ENCODE results near the gene UFD1. TPM values are rescaled to one million over a fixed set of nuclear protein-coding genes. Genes with fewer than 3 reads are reported as not detected.
A peak's percentile ranks its signal among the peaks of the same experiment; 100 is the strongest.

Gene UFD1
- total and polyA plus RNA-seq, 9 of the 15 experiments (the other 6 are each of a cell fraction or from before 2014, with no cell fraction given) = 238 to 645 (median 363) TPM

DNA sequence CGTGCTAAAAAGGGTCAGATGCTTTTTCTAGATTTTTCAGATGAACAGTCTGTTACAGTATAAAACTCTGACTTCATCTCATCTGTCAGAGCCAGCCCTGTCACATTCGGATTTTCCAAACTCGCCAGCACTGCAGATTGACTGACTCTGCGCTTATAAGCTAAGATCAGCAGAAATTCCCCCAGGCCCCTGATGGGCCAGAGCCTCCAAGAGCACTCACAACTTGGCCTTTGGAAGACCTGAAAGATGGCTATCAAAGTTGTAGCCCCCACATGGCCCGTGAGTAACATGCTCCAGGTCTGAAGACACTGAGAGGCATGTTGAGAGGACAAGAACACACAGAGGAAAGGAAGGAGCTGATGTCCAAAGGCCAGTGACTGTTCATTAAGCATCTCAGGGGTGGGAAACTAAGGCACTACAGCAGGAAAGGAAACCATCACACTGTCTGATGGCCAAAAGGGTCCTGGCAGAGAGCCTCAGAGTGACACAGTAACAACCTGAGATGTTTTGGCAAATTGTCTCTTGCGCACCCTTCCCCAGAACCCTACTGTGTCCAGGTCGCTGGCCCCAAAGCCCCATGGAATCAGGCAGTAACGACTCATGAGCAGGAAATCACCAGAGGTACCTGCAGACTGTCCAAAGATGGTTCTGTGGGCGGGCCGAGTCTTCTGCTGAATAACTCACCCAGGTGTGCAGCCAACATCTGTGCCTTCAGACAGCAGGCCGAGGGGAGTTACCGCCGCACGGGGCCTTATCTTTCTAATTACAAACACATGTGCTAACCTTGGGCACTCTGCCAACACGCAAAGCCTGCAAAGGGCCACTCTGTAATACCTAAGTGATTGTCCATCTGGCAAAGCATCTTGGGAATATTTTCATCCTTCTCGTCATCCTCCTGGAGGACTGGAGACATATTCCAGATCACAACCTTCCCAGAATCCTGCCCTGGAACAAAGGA lies 71.1 kb downstream of the UFD1 start (continued):
- TF ChIP-seq, protein P1, sequence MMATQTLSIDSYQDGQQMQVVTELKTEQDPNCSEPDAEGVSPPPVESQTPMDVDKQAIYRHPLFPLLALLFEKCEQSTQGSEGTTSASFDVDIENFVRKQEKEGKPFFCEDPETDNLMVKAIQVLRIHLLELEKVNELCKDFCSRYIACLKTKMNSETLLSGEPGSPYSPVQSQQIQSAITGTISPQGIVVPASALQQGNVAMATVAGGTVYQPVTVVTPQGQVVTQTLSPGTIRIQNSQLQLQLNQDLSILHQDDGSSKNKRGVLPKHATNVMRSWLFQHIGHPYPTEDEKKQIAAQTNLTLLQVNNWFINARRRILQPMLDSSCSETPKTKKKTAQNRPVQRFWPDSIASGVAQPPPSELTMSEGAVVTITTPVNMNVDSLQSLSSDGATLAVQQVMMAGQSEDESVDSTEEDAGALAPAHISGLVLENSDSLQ (IDR thresholded peaks at IDR 0.05) = no peak
- TF ChIP-seq ZC3H11A (IDR thresholded peaks at IDR 0.05; ENCODE audit: low read depth, low read length) = no peak
- TF ChIP-seq CHCHD3 (CRISPR knock-in tag; IDR thresholded peaks at IDR 0.05) = no peak
- no peak; the same call in 1 of the 2 replicates for TF ChIP-seq FOXK1 (CRISPR knock-in tag; IDR thresholded peaks at IDR 0.05; ENCODE audit: borderline replicate concordance)
- no peak for TF ChIP-seq PHF8 (IDR thresholded peaks at IDR 0.05; ENCODE audit: borderline replicate concordance, low read length)
- TF ChIP-seq ZNF589 (CRISPR knock-in tag; IDR thresholded peaks at IDR 0.05; ENCODE audit: low read depth) = peak; percentile 96
- TF ChIP-seq LCOR (CRISPR knock-in tag; IDR thresholded peaks at IDR 0.05) = no peak
- no peak for TF ChIP-seq DDX20 (tag; IDR thresholded peaks at IDR 0.05; ENCODE audit: low read depth)
- TF ChIP-seq, protein P2, sequence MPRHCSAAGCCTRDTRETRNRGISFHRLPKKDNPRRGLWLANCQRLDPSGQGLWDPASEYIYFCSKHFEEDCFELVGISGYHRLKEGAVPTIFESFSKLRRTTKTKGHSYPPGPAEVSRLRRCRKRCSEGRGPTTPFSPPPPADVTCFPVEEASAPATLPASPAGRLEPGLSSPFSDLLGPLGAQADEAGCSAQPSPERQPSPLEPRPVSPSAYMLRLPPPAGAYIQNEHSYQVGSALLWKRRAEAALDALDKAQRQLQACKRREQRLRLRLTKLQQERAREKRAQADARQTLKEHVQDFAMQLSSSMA (CRISPR knock-in tag; IDR thresholded peaks at IDR 0.05) = no peak
- TF ChIP-seq SMARCC2 (IDR thresholded peaks at IDR 0.05; ENCODE audit: low read depth) = peak; percentile 63; the same call in 1 of the 2 replicates
- no peak for TF ChIP-seq RBFOX2 (IDR thresholded peaks at IDR 0.05; ENCODE audit: low read depth, low read length)
- no peak for TF ChIP-seq BDP1 (IDR thresholded peaks at IDR 0.05; ENCODE audit: insufficient read depth, insufficient read length)
- TF ChIP-seq, protein P3, sequence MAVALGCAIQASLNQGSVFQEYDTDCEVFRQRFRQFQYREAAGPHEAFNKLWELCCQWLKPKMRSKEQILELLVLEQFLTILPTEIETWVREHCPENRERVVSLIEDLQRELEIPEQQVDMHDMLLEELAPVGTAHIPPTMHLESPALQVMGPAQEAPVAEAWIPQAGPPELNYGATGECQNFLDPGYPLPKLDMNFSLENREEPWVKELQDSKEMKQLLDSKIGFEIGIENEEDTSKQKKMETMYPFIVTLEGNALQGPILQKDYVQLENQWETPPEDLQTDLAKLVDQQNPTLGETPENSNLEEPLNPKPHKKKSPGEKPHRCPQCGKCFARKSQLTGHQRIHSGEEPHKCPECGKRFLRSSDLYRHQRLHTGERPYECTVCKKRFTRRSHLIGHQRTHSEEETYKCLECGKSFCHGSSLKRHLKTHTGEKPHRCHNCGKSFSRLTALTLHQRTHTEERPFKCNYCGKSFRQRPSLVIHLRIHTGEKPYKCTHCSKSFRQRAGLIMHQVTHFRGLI (CRISPR knock-in tag; IDR thresholded peaks at IDR 0.05) = no peak
- TF ChIP-seq ZNF778 (CRISPR knock-in tag; IDR thresholded peaks at IDR 0.05) = no peak
- TF ChIP-seq ETV1 (tag; conservative IDR thresholded peaks at IDR 0.05; ENCODE audit: low read depth) = peak; percentile 14; the same call in 1 of the 2 replicates
- no peak for TF ChIP-seq ZNF124 (CRISPR knock-in tag; IDR thresholded peaks at IDR 0.05)
- TF ChIP-seq, protein P4, sequence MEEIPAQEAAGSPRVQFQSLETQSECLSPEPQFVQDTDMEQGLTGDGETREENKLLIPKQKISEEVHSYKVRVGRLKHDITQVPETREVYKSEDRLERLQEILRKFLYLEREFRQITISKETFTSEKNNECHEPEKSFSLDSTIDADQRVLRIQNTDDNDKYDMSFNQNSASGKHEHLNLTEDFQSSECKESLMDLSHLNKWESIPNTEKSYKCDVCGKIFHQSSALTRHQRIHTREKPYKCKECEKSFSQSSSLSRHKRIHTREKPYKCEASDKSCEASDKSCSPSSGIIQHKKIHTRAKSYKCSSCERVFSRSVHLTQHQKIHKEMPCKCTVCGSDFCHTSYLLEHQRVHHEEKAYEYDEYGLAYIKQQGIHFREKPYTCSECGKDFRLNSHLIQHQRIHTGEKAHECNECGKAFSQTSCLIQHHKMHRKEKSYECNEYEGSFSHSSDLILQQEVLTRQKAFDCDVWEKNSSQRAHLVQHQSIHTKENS (CRISPR knock-in tag; IDR thresholded peaks at IDR 0.05) = no peak
- TF ChIP-seq TEAD4 (IDR thresholded peaks at IDR 0.05; ENCODE audit: low read length) = peak; percentile 98
- no peak for TF ChIP-seq TEAD4 (CRISPR knock-in tag; IDR thresholded peaks at IDR 0.05; ENCODE audit: borderline replicate concordance)
